Ovary (tissue), 10 donors: ENCODE results near the gene DMRTC2. TPM values are rescaled to one million over a fixed set of nuclear protein-coding genes. Genes with fewer than 3 reads are reported as not detected.

Source experiments
- DNase-seq, 5 donors: peaks; one replicate each; pipeline ENCODE4 v3.0.0-alpha.2; 2019 to 2020
- H3K27ac ChIP-seq, 2 donors: fragments of 200-600 bp; one replicate each; pipeline versions ENCODE4 v1.5.1 to v1.8.0; 2019 to 2022
- H3K27me3 ChIP-seq: fragments of 200-600 bp; one replicate; pipeline ENCODE4 v1.8.0; 2022
- H3K36me3 ChIP-seq: fragments of 200-600 bp; sonication (generic); one replicate; pipeline ENCODE4 v1.5.1; 2019
- H3K4me1 ChIP-seq: one replicate; pipeline ENCODE4 v1.8.1; 2013; ENCODE audit warnings: mild to moderate bottlenecking, moderate library complexity; ENCODE audit not compliant: insufficient read depth
- H3K4me3 ChIP-seq: fragments of 200-600 bp; sonication (generic); one replicate; pipeline ENCODE4 v1.5.1; 2017
- H3K9me3 ChIP-seq, 2 donors: fragments of 200-600 bp in 1 of 2; sonication (generic) in 1 of 2; one replicate each; pipeline versions ENCODE4 v1.5.1 to v1.8.1; 2013 to 2019; ENCODE audit warnings: mild to moderate bottlenecking in 1 of 2, moderate library complexity in 1 of 2
- EP300 ChIP-seq: sonication (generic); formaldehyde crosslinking; IDR thresholded peaks from one replicate; pipeline ENCODE4 v1.6.1; 2017; ENCODE audit warnings: antibody characterized with exemption
- POLR2A ChIP-seq: fragments of 450-650 bp; IDR thresholded peaks from one replicate; pipeline ENCODE4 v1.6.1; 2017; ENCODE audit warnings: antibody characterized with exemption, mild to moderate bottlenecking, moderate library complexity
- WGBS, 3 donors: extraction: QIAGEN DNeasy Blood & Tissue Kit in 1 of 3; methylation state at CpG; one replicate each; pipeline versions ENCODE4 v1.1.5 to v1.1.7; 2013 to 2017; 5-methylcytosine and 5-hydroxymethylcytosine counted together
- intact Hi-C, 4 donors: fragments of 100-400 bp; cut with DNase I; formaldehyde crosslinking; loops; one replicate each; pipeline versions ENCODE4 v1.11.0 to v1.15.1; 2022 to 2023
- long read RNA-seq, 3 donors: library from polyadenylated mRNA in 2 of 3; unstranded in 2 of 3; transcript quantifications; one replicate each; pipeline ENCODE4 v2.0.0 and lab custom pipeline, GENCODE V29; 2021 to 2026
- polyA plus RNA-seq, 2 donors: library from polyadenylated mRNA; stranded (reverse); fragments of 200-250 nt in 1 of 2; fragments of 350-450 nt in 1 of 2; fragmentation: Illumina TruSeq in 1 of 2; extraction: RNeasy Lipid Tissue Mini Kit (QIAGEN cat#74804) in 1 of 2; gene quantifications; one replicate each; pipeline ENCODE4 v1.2.3, GENCODE V29; 2013 to 2014
- total RNA-seq, 7 donors: library from RNA; depleted of rRNA in 2 of 7; stranded (reverse); fragments of >200 nt in 2 of 7; fragmentation: NEBNext Ultra II Directional in 3 of 7; extraction: Animal tissue kit (Norgen Biotek cat#: 25700) in 3 of 7; gene quantifications; one replicate each; pipeline versions ENCODE4 v1.1.0 to v1.2.4, GENCODE V29; 2016 to 2023
- TF ChIP-seq, protein P1 (sequence below), 3 donors: fragments of 450-650 bp in 2 of 3; fragments of 200-600 bp in 1 of 3; IDR thresholded peaks; one replicate each; pipeline versions ENCODE4 v1.5.1 to v1.8.0; 2016 to 2022; ENCODE audit warnings: antibody characterized with exemption in 3 of 3, mild to moderate bottlenecking in 1 of 3
- donor health status: DM: no; HTN: no; CAD: no; lungs with moderate emphysema.
- donor health status: DM: no; HTN: no; CAD: no.
- donor health status: Bipolar disorder and iron deficiency.
- donor health status: DM: yes; HTN: yes; CAD: no.
- donor health status: DM: no; HTN: no; CAD: no.
- donor health status: DM: yes; HTN: yes; CAD: no.

Gene DMRTC2
- not detected for total RNA-seq
- under 1 TPM in 1 of 2 donors, not detected in 1; 0.07 TPM for polyA plus RNA-seq
- long read RNA-seq, donor 1: 0 reads
- long read RNA-seq, donor 2, transcript DMRTC2-201 (9 exons, 1,792 nt): major isoform, 11 of 11 reads
- long read RNA-seq, donor 2, partial matches to known transcripts: 0 of 11 reads
- long read RNA-seq, donor 2, other reads (novel, unspliced or antisense): 0 of 11 reads
- long read RNA-seq, donor 3: 0 reads

- WGBS, 3 donors: 84 to 98% (median 88%) methylated on average over 3 of the region's 3 CpGs
- Histone ChIP-seq H3K4me3 (no peak within 1 kb of the TSS), H3K9me3 (no peaks in the 10 kb centered on the region), H3K4me1 (no peaks in the 10 kb centered on the region), H3K36me3 (no peaks in the 10 kb centered on the region), H3K27ac (no peak within 1 kb of the TSS), H3K27me3 (no peaks in the 10 kb centered on the region)
- TF ChIP-seq EP300: no peak
- TF ChIP-seq, protein P1, sequence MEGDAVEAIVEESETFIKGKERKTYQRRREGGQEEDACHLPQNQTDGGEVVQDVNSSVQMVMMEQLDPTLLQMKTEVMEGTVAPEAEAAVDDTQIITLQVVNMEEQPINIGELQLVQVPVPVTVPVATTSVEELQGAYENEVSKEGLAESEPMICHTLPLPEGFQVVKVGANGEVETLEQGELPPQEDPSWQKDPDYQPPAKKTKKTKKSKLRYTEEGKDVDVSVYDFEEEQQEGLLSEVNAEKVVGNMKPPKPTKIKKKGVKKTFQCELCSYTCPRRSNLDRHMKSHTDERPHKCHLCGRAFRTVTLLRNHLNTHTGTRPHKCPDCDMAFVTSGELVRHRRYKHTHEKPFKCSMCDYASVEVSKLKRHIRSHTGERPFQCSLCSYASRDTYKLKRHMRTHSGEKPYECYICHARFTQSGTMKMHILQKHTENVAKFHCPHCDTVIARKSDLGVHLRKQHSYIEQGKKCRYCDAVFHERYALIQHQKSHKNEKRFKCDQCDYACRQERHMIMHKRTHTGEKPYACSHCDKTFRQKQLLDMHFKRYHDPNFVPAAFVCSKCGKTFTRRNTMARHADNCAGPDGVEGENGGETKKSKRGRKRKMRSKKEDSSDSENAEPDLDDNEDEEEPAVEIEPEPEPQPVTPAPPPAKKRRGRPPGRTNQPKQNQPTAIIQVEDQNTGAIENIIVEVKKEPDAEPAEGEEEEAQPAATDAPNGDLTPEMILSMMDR (IDR thresholded peaks at IDR 0.05): no peak
- TF ChIP-seq POLR2A: no peak
- intact Hi-C loops: no loop called here
- DNase-seq: no peak
These were observed at the start of gene DMRTC2 for GRCh38 chr19:41845001-41845050. Gene DMRTC2, plus strand, starts transcription at chr19:41845042. Its CDS starts 2,387 bp downstream, at chr19:41847429.

DNA sequence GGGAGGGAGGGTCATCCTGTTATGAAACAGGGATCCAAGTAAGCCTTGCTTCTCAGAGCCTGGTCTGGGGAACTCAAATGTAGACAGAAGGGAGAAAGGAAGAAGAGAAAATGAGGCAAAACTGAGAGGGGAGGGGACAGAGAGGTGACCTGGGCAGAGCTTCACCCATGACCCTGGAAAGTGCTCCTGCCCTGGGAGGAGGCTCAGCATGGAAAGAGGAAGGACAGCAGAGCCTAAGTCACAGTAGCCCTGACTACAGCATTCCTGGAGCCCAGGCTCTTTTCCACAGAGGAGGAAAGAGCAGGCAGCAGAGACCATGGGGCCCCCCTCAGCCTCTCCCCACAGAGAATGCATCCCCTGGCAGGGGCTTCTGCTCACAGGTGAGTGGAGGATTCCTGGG is 48.5 kb upstream of the DMRTC2 start, which contains the start of gene CEACAM3:
CEACAM3 (plus strand) TSS at position 226 of the 400 bp plus-strand sequence; CDS start at position 317, 91 bp downstream.
- intact Hi-C loops: no loop called here
- Histone ChIP-seq H3K27me3 (no peaks in the 10 kb centered on the region), H3K9me3 (no peaks in the 10 kb centered on the region), H3K4me3 (no peak within 1 kb of the TSS), H3K27ac (no peak within 1 kb of the TSS), H3K4me1 (no peaks in the 10 kb centered on the region), H3K36me3 (no peaks in the 10 kb centered on the region)
- TF ChIP-seq, protein P1 (IDR thresholded peaks at IDR 0.05): no peak
- TF ChIP-seq POLR2A (no peak), EP300 (no peak)
- no peak for DNase-seq

- Histone ChIP-seq H3K27me3 (no peaks in the 10 kb centered on the region), H3K36me3 (no peaks in the 10 kb centered on the region), H3K27ac (no peak overlapping the region), H3K4me3 (no peak overlapping the region), H3K9me3 (no peaks in the 10 kb centered on the region), H3K4me1 (no peaks in the 10 kb centered on the region)
- WGBS, 3 donors: 82 to 93% (median 89%) methylated on average over 1 of the region's 1 CpG
- intact Hi-C loops: no loop called here
- TF ChIP-seq POLR2A: no peak
- TF ChIP-seq EP300: no peak
- TF ChIP-seq, protein P1 (IDR thresholded peaks at IDR 0.05): no peak
- DNase-seq: no peak
These were observed 47.9 kb upstream of the DMRTC2 start for GRCh38 chr19:41796901-41797300.

- no peaks in the 10 kb centered on the region for H3K36me3 ChIP-seq
- TF ChIP-seq EP300 (no peak), POLR2A (no peak)
- TF ChIP-seq, protein P1 (IDR thresholded peaks at IDR 0.05): no peak
- no peak overlapping the region for H3K4me3 ChIP-seq
- no peaks in the 10 kb centered on the region for H3K27me3 ChIP-seq
- intact Hi-C loops: no loop called here
- no peak overlapping the region for H3K27ac ChIP-seq
- H3K4me1 ChIP-seq: no peaks in the 10 kb centered on the region
- DNase-seq: no peak
- H3K9me3 ChIP-seq: no peaks in the 10 kb centered on the region
- 51 to 60% (median 59%) methylated on average over 9 of the region's 9 CpGs for WGBS, 3 donors
These were observed 45.3 kb upstream of the DMRTC2 start for GRCh38 chr19:41799444-41800000.
